Measurements from ENCODE around the gene TOMM70. TPM values are rescaled to one million over a fixed set of nuclear protein-coding genes. Genes with fewer than 3 reads are reported as not detected.

Gene TOMM70
- polyA plus RNA-seq, 1 donor from 2014 or later: 110 TPM

GRCh38 chr3:100425316-100425715, 24.4 kb upstream of the TOMM70 start:
- no peaks in the 10 kb centered on the region for H4K20me1 ChIP-seq (ENCODE audit: insufficient read depth)
- no peak overlapping the region for H3K9ac ChIP-seq (ENCODE audit: low read length)
- TF ChIP-seq TAF1 (IDR thresholded peaks at IDR 0.05; ENCODE audit: low read depth): no peak
- TF ChIP-seq EZH2 (IDR thresholded peaks at IDR 0.05; ENCODE audit: borderline replicate concordance, insufficient read depth, low read length, poor library complexity, severe bottlenecking): no peak
- no peak for TF ChIP-seq RAD21 (conservative IDR thresholded peaks at IDR 0.05)
- no peak for TF ChIP-seq POLR2AphosphoS5 (IDR thresholded peaks at IDR 0.05)
- no peak for TF ChIP-seq MXI1 (conservative IDR thresholded peaks at IDR 0.05; ENCODE audit: poor library complexity, severe bottlenecking)
- TF ChIP-seq REST (IDR thresholded peaks at IDR 0.05; ENCODE audit: borderline replicate concordance): no peak
- H3K27me3 ChIP-seq (ENCODE audit: insufficient read depth, low read depth, low read length): no peaks in the 10 kb centered on the region
- H3K27ac ChIP-seq (ENCODE audit: low read length): no peak overlapping the region
- H3F3A ChIP-seq (ENCODE audit: insufficient read depth, low read length, poor library complexity, severe bottlenecking): no peaks in the 10 kb centered on the region
- no peaks in the 10 kb centered on the region for H3K36me3 ChIP-seq (ENCODE audit: insufficient read depth, low read length)
- H3K4me3 ChIP-seq (ENCODE audit: low read length): no peak overlapping the region
- H3K9me2 ChIP-seq (ENCODE audit: insufficient read depth, low read length): no peaks in the 10 kb centered on the region
- no peaks in the 10 kb centered on the region for H3K79me2 ChIP-seq (replicated peaks; ENCODE audit: insufficient read depth, low read length)
- no peaks in the 10 kb centered on the region for H3K9me3 ChIP-seq (ENCODE audit: low read length)
- no peak overlapping the region for H2AFZ ChIP-seq (ENCODE audit: low read depth, low read length)
- H3K4me2 ChIP-seq (ENCODE audit: low read length): no peak overlapping the region

GRCh38 chr3:100424261-100424660, 23.4 kb upstream of the TOMM70 start:
- H3K9ac ChIP-seq (ENCODE audit: low read length): no peak overlapping the region
- no peak overlapping the region for H3K4me2 ChIP-seq (ENCODE audit: low read length)
- no peaks in the 10 kb centered on the region for H3K36me3 ChIP-seq (ENCODE audit: insufficient read depth, low read length)

More at GRCh38 chr3:100424261-100424660, 23.4 kb upstream of the TOMM70 start:
- H3K4me3 ChIP-seq (ENCODE audit: low read length): no peak overlapping the region
- H4K20me1 ChIP-seq (ENCODE audit: insufficient read depth): no peaks in the 10 kb centered on the region
- H3K79me2 ChIP-seq (replicated peaks; ENCODE audit: insufficient read depth, low read length): no peaks in the 10 kb centered on the region
- H2AFZ ChIP-seq (ENCODE audit: low read depth, low read length): no peak overlapping the region
- TF ChIP-seq EZH2 (IDR thresholded peaks at IDR 0.05; ENCODE audit: borderline replicate concordance, insufficient read depth, low read length, poor library complexity, severe bottlenecking) (no peak), RAD21 (conservative IDR thresholded peaks at IDR 0.05) (no peak), MXI1 (conservative IDR thresholded peaks at IDR 0.05; ENCODE audit: poor library complexity, severe bottlenecking) (no peak), POLR2AphosphoS5 (IDR thresholded peaks at IDR 0.05) (no peak), SMC3 (conservative IDR thresholded peaks at IDR 0.05; ENCODE audit: poor library complexity) (no peak), CTCF (IDR thresholded peaks at IDR 0.05; ENCODE audit: poor library complexity, severe bottlenecking) (no peak), REST (IDR thresholded peaks at IDR 0.05; ENCODE audit: borderline replicate concordance) (no peak)
- no peaks in the 10 kb centered on the region for H3F3A ChIP-seq (ENCODE audit: insufficient read depth, low read length, poor library complexity, severe bottlenecking)
- no peak overlapping the region for H3K27ac ChIP-seq (ENCODE audit: low read length)
- no peaks in the 10 kb centered on the region for H3K9me3 ChIP-seq (ENCODE audit: low read length)
- no peaks in the 10 kb centered on the region for H3K27me3 ChIP-seq (ENCODE audit: insufficient read depth, low read depth, low read length)
- no peaks in the 10 kb centered on the region for H3K9me2 ChIP-seq (ENCODE audit: insufficient read depth, low read length)
